Measurements from ENCODE around the gene SLC25A26.
"Not testable (repeated sequence)": the region's sequence is repeated elsewhere in the genome, so short reads cannot be mapped to it uniquely, and the experiment has no call there.

SLC25A26 gene

DNA sequence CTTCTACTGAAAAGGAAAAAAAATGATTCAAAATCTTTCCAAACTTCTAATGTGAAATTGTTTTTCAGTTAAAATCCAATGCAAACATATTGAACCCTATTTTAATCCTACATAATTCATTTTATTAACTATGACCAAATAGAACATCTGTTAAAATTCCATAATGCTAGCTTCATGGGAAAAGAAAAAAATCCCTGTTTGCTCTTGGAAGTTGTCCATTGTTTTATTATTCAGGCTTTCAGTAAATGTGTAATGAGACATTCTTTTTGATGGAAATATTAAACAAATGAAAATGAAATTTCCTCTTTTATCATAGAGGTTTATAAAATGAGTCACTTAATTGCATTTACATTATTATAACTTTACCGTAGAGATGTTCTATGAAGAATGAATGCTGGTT lies 49.5 kb downstream of the SLC25A26 start:
- DNase-seq (ENCODE audit: low read depth): no peak

DNA sequence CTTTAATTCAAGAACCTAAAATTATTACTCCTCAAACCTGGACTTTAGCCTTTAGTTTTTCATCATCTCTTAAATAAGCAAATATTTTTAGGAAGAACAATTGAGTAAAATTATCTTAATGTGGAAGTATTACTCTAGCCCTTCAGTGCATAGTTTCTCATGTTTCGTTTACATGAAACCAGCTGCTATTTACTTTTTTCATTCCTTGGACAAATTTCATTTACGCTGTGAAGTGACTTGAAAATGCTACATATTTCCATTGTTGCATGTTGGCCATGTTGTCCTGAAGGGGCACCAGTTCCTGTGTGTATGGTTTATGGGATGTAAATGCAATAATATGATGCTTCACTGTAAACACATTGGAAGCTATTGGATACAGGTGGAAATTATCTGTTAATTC lies 49.9 kb downstream of the SLC25A26 start:
- DNase-seq (ENCODE audit: low read depth): no peak

DNA sequence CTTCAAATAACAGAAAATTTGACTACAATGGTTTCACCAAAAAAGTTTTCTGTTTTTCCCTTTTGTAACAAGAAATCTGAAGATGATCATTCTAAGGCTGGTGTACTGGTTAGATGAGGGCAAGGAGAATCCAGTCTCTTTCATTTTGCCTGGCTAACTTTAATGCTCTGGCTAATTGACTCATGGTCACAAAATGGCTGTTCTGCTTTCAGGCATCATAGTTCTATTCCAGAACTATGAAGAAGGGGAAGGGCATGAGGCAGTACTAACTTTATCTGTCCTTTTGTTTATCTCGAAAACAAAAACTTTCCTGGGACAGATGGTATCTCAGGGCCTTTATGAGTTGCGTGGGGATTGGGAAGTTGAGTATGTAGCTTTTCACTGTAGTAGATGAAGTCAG lies 50.4 kb downstream of the SLC25A26 start:
- DNase-seq (ENCODE audit: low read depth): no peak

DNA sequence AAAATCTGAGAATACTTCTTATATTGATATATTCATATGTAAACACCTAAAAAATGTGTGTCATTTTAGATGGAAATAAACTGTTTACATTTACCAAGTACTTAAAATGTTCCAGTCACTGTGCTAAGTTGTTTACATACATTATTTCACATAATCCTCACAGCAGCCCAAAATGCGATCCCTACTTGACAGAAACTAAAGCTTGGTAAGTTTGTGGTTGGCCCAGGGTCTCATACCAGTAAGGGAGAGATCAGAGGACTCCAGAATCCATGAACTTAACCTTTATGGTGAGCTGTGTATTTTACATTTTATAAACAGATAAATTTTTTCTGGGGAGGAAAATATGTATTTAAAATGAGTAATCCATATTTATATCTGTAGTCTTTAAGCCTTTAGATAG lies 51.2 kb downstream of the SLC25A26 start:
- DNase-seq (ENCODE audit: low read depth): no peak

DNA sequence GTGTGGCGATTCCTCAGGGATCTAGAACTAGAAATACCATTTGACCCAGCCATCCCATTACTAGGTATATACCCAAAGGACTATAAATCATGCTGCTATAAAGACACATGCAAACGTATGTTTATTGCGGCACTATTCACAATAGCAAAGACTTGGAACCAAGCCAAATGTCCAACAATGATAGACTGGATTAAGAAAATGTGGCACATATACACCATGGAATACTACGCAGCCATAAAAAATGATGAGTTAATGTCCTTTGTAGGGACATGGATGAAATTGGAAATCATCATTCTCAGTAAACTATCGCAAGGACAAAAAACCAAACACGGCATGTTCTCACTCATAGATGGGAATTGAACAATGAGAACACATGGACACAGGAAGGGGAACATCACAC lies 54.0 kb downstream of the SLC25A26 start:
- DNase-seq (ENCODE audit: low read depth): not testable (repeated sequence)

DNA sequence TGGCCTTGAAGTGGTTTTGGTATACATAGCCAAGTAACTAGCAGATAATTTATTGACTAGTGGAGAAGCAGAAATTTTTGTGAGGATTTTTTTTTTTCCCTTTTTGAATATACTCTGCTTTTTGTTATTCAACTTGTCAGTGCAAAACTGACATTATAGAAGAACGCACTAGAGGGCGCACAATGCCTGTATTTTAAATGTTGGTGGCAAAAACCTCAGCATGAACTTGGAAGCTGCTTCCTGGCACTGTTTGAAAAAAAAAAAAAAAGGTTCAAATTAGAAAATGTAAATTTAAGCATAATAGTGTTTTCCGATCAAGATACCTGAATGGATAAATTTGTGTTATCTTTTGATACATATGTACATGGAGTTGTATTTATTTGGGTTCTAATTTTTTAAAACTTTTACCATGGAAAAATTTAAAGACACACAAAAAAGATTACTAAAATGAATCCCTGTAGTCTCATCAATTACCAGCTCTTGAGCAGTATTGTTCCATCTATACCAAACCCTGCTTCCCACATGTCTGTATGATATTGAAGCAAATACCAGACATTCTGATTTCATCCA lies 56.0 kb downstream of the SLC25A26 start:
- peak; percentile 39 for DNase-seq (ENCODE audit: low read depth)

DNA sequence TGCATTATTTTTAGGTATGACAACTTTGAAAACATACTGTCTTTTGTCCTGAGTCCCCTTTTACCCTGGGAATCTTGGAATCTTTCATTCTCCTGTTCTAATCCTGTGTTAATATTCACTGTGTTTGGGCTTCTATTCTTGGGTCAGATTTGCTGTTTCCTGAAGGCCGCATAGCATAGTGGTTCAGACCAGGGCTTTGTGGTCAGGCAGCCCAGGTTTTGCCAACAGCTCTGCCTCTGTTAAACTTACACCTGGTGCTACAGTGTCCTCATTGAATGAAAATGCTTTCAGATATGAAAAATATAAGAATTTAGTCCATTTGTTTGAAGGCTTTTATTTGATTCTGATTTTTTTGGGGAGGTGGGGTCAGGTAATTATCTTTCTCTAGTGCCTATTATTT lies 58.4 kb downstream of the SLC25A26 start:
- no peak for DNase-seq (ENCODE audit: low read depth)

DNA sequence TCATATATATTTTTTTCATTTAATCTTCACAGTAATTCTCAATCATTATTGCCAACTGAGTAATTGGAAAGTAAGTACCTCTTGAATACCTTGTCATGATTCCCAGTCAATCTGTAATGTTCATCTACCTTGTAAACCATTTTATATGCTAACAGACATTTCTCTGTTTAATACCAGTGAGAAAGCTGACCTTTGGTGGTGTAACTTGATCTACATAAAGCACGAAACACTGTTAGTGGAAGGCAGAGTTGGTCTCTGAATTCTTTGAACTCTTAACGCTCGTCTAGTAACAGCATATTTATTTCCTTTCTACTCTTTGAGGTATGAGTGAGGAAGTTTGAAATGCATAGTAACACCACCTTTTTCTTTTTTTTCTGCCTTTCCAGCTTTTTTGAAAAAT lies 59.5 kb downstream of the SLC25A26 start:
- DNase-seq (ENCODE audit: low read depth): no peak

DNA sequence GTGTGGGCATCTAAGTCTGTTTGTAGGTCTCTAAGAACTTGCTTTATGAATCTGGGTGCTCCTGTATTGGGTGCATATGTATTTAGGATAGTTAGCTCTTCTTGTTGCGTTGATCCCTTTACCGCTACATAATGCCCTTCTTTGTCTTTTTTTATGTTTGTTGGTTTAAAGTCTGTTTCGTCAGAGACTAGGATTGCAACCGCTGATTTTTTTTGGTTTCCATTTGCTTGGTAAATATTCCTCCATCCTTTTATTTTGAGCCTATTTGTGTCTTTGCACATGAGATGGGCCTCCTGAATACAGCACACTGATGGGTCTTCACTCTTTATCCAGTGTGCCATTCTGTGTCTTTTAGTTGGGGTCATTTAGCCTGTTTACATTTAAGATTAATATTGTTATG lies 71.1 kb downstream of the SLC25A26 start:
- DNase-seq (ENCODE audit: low read depth): not testable (repeated sequence)

DNA sequence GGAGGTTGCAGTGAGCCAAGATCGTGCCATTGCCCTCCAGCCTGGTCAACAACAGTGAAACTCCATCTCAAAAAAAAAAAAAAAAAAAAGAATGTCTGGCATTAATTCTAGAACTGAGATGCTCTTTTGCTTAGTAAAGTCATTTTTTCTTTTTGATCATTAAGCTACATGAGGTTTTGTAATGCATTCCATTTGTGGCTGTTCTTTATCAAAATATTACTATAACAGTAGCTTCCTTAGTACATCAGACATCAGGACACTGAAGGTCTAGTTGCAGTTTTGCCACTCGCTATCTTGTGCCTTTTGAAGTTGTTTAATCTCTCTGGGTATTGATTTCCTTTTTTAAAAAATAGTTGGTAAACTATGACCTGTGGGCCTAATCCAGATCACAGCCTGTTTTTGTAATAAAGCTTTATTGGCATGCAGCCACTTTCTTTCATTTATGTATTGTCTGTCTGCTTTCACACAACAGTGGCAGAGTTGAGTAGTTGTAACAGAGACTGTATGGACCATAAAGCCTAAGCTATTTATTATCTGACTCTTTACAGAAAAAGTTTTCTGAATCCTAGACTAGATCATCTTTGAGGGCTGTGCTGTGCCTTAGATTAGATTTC lies 76.6 kb downstream of the SLC25A26 start:
- DNase-seq (ENCODE audit: low read depth): no peak

DNA sequence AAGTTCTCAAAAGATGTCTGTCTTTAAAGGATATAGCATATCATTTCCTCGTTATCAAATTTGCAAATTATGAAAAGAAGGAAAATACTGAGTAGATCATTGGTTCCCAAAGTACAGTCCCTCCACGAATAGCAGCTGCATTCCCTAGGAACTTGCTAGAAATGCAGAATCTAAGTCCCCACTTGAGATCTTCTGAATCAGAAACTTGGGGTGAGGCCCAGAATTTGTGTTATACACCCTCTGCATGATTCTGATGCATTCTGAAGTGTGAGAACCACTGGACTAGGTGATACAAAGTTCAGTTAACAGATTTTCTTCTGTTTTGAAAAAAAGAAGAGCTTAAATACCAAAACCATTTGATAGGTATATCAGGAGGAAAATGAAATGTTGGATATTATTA lies 77.1 kb downstream of the SLC25A26 start:
- DNase-seq (ENCODE audit: low read depth): no peak

DNA sequence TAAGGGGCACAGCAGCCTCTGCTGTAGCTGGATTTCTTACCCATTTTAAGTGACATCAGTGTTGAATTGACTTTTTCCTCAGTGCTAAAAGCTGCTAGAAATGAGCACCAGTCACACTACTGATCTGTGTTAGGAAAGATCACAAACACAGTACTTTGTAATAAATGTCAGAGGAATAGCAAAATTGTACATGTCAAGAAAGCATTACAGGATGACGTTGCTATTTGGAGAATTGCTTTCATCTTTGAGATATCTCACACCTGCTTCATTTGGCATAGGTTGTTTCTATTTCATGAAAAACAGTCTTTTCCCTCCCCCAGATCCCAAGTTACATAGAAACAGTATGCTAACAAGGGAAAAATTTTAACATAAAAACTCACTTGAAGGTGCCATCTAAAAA lies 77.8 kb downstream of the SLC25A26 start:
- DNase-seq (ENCODE audit: low read depth): no peak

DNA sequence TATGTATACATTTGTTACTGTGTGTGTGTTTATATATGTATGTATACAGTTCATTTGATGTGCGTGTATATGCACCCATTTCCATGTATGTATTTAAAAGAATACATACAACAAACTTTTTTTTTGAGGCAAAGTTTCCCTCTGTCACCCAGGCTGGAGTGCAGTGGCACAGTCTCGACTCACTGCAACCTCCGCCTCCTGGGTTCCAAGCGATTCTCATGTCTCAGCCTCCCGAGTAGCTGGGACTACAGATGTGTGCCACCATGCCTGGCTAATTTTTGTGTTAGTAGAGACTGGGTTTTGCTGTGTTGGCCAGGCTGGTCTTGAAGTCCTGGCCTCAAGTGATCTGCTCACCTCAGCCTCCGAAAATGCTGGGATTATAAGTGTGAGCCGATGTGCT lies 78.3 kb downstream of the SLC25A26 start:
- not testable (repeated sequence) for DNase-seq (ENCODE audit: low read depth)

DNA sequence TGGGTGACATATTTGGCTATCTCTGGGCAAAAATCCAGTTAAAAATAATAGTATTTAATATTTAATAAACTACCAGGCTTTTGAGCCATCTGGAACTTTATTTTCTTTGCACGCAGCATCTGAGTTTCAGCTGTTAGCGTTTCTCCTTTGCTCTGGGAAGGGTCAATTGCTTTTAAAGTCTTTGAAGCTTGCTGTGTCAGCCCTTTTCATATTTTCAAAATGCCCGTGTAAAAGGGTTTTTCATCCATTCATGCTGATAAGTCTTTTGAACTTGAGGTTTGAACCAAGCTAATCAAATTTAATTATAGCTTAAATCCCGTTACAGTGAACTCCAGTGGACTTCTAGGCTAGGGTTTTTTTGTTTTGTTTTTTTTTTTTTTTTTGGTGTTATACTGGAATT lies 79.1 kb downstream of the SLC25A26 start:
- no peak for DNase-seq (ENCODE audit: low read depth)

DNA sequence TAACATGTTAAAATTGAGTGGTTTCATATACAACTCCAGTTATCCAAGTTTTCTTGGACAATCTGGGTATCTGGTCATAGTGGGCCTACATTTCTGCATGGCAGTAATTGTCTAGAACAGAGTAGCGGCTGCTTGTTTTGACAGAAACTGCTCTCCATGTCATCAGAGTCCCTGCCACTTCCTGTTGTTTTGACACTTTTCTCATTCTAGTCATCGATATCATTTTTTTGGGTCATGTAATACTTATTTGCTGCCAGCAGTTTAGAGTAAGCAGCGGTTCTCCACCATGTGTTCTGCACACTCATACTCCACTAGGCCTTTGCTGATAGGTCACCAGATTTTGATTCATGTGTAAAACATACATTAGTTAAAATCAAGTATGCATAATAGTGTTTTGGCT lies 81.5 kb downstream of the SLC25A26 start:
- peak; percentile 21 for DNase-seq (ENCODE audit: low read depth)

DNA sequence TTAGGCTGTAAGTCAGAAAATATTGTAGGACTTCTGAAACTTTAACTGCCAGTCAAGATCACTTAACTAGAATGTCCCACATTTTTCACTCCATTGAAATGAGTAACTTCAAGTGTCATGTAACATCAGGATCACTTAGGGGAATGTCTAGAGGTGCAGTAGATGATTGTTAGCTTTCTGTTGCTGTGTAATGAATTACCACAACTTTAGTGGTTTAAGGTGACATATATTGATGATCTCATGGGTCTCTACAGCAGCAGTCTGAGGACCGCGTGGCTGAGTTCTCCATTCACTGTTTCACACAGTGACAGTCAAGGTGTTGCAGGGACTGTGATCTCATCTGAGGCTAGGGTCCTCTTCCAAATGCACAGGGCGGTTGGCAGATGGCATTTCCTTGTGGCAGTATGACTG lies 82.7 kb downstream of the SLC25A26 start:
- peak; percentile 37 for DNase-seq (ENCODE audit: low read depth)

DNA sequence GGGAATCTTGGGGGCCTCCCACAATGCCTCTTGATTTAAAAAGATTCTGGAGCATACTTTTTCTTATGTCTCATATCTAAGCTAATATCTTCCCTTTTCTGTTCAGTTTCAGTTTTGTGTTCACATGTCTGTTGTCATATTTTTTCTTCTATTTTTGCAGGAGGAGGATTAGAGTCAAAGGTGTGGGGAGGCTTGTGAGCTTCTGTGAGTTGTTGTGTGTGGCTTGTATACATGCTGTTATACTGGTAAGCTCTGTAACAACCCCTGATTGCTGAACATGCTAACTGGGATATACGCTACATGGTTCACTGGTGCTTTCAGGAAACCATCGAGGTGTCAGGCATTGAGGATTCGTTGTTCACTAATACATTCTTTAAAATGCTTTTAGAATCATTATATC lies 83.5 kb downstream of the SLC25A26 start:
- no peak for DNase-seq (ENCODE audit: low read depth)

DNA sequence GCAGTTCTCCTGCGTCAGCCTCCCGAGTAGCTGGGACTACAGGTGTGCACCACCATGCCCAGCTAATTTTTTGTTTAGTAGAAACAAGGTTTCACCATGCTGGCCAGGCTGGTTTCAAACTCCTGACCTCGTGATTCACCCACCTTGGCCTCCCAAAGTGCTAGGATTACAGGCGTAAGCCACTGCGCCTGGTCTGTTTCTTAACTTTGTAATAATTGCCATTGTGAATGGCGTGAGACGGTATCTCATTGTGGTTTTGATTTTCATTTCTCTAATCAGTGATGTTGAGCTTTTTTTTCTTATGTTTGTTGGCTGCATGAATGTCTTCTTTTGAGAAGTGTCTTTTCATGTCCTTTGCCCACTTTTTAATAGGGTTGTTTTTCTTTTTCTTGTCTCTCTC lies 85.3 kb downstream of the SLC25A26 start:
- not testable (repeated sequence) for DNase-seq (ENCODE audit: low read depth)

DNA sequence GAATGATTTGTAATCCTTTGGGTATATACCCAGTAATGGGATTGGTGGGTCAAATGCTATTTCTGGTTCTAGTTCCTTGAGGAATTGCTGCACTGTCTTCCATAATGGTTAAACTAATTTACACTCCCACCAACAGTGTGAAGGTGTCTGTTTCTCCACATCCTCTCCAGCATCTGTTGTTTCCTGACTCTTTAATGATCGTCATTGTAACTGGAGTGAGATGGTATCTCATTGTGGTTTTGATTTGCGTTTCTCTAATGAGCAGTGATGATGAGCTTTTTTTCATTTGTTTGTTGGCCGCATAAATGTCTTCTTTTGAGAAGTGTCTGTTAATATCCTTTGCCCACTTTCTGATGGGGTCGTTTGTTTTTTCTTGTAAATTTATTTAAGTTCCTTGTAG lies 86.2 kb downstream of the SLC25A26 start:
- not testable (repeated sequence) for DNase-seq (ENCODE audit: low read depth)

DNA sequence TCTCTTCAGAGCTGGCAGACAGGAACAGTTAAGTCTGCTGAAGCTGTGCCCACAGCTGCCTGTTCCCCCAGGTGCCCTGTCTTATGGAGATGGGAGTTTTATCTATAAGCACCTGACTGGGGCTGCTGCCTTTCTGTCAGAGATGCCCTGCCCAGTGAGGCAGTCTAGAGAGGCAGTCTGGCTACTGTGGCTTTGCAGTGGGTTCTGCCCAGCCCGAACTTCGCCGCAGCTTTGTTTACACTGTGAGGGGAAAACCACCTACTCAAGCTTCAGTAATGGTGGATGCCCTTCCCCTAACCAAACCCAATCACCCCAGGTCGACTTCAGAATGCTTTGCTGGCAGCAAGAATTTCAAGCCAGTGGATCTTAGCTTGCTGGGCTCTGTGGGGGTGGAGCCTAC lies 91.2 kb downstream of the SLC25A26 start:
- no peak for DNase-seq (ENCODE audit: low read depth)

DNA sequence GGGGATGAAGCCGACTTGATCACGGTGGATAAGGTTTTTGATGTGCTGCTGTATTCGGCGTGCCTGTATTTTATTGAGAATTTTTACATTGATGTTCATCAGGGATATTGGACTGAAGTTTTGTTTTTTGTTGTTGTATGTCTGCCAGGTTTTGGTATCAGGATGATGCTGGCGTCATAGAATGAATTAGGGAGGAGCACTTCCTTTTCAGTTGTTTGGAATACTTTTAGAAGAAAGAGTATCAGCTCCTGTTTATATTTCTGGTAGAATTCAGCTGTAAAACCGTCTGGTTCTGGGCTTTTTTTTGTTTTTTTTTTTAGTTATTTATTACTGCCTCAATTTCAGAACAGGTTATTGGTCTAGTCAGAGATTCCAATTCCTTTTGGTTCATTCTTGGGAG lies 93.7 kb downstream of the SLC25A26 start:
- DNase-seq (ENCODE audit: low read depth): no peak

DNA sequence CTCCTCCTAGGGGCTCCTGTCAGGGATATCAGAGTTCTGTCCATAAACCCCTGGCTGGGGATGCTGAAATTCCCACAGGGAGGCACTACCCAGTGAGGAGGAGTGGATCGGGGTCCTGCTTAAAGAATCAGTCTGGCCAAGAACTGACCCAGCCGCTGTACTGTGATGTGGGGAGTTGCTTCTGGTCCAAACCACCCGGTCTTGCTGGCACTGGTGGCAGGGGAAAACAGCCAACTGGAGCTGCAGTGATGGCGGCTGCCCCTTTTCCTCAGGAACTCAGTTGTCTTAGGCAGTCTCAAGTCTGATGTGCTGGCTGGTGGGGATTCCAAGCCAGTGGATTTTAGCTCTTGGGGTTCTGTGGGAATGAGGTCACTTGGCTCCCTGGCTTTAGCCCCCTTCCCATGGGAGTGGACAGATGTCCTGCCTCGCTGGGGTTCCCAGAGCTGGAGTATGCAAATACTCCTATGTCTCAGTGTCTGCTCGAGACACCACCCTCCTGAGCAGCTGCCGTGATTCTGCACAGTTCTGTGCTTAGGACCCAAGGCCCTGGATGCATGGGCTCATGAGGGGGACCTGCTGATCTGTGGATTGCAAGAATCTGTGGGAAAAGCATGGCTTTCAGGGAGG lies 97.1 kb downstream of the SLC25A26 start:
- DNase-seq (ENCODE audit: low read depth): no peak

DNA sequence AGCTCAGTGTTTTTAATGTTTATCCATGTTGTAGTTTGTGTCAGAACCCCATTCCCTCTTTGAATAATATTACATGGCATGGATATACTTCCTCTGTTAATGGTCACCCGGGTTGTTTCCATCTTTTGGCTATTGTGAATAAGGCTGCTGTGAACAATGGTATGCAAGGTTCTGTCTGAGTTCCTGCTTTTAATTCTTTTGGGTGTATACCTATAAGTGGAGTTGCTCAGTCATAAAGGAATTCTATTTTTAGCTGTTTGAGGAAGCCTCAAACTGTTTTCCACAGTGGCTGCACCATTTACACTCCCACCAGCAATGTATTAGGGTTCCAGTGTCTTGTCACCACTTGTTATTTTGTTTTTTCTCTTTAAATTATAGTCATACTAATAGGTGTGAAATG lies 99.6 kb downstream of the SLC25A26 start:
- no peak for DNase-seq (ENCODE audit: low read depth)

DNA sequence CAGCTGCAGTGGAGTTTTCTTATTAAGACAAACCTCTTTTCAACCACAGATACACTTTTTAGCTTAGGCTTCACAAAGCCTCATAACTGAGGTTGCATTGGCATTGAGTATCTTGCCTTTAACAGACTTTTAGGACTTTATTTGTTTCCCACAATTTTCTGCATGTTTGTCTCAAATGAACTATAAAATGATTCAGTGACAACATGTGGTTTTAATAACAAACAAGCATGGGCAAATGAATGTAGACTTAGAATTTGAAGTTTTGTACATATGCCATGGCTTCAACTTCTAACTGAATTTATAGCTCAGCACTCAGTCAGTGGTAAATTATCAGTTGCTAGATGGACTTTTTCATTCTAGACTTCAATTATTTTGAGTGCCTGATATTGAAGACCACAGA lies 101.6 kb downstream of the SLC25A26 start:
- no peak for DNase-seq (ENCODE audit: low read depth)
